ENCODE results near the gene TOP3A.

The TOP3A gene

DNA sequence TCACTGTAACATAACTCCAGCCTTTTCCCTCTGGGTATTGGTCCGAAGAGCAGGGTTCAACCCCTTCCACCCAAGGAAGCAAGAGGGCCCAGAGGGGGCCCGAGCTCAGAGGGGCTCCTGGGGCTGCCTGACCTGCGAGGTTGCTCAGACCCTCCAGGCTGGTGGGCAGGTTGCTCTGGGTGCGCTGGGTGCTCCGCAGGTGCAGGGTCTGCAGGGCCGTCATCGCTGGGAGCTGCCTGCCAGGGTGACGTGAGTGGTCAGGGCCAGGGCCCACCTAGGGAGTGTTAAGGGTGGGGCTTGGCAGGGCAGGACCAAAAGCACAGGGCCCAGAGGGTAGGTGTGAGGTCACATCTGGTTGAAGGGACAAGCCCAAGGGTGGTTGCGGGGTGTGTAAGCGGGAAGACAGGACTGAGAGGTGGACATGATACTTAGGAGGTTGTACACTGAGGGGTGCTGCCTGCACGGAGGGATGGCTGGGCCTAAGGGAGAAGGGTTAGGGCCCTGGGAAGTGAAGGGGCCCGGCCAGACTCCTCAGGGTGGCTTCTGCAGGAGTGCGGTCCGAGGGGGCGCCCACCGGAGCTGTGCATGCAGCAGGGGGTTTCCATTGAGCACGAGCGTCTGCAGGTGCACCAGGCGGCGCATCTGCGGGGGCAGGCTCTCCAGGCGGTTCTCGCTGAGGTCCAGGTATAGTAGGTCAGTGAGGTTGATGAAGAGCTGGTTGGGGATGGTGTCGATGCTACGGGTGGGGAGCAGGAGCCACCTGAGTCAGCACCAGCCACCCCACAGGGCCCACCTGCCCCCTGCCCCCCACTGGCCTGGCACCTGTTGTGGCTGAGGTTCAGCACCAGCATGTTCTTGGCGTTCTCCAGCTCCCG, 60.6 kb downstream of the TOP3A start:
- no peak for DNase-seq (ENCODE audit: low read depth in 1 of 2, low spot score in 1 of 2)

DNA sequence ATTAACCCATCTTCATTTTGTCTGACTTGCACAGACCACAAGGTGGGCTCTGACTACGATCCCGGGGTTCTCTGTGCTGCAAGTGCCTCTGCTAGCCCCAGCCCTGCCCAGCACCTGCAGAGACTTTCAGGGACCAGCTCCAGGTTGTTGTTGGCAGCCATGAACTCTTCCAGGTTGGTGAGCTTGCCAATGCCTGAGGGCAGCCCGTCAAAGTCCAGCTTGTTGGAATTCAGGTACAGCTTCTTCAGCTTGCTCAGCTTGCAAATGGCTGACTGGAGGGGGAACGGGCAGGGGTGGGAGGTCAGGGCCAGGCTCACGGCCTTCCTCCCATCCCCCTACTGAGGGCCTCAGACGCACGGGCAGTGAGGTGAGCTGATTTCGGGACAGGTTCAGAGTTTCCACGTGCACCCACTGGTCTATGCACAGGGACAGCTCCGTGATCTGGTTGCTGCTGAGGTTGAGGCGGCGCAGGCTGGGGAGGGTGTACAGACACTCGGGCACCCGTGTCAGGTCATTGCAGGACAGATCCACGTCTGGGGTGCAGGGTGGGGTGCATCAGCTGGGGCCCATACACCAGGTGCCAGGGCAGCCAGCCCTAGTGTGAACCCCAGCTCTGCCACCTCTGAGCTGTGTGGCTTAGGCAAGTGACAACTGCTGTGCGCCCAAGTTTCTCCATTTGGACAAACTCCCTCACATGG, 61.5 kb downstream of the TOP3A start:
- DNase-seq (ENCODE audit: low read depth in 1 of 2, low spot score in 1 of 2) = no peak

DNA sequence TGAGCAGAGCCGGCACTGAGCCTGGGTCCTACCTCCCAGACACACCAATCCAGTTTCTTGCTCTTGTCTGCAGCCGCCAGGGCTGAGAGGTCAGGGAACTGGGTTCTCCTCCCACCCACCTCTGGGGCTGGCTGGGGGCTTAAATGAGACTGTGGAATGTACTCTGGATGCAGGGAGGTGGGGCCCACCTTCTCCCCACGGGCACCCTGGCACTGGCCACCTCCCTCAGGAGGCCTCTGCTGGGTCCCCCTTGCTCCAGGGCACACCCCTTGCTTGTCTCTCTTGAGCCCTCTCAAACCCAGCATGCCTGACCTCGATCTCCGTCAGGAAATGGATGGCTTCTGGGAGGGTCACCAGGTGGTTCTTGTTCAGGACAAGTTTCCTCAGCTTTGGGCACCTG, 62.6 kb downstream of the TOP3A start:
- no peak for DNase-seq (ENCODE audit: low read depth in 1 of 2, low spot score in 1 of 2)

DNA sequence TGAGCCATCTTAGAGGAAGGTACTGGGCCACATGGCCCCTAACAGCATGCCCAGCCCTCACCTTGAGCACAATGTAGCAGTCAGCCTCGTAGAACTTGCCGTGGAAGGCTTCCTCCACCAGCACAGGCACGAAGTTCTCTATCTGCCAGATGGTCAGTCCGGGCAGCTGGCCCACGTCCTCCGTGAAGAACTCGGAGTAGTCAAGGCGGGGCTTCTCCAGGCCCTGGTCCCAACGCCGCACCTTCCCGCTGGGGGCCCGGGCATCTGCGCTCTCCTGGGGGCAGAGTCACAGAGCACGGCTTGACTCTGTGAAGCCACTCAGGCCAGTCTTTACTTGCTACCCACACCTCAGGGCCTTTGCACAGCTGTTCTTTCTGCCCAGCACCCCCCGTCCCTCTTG, 63.6 kb downstream of the TOP3A start:
- no peak for DNase-seq (ENCODE audit: low read depth in 1 of 2, low spot score in 1 of 2)

DNA sequence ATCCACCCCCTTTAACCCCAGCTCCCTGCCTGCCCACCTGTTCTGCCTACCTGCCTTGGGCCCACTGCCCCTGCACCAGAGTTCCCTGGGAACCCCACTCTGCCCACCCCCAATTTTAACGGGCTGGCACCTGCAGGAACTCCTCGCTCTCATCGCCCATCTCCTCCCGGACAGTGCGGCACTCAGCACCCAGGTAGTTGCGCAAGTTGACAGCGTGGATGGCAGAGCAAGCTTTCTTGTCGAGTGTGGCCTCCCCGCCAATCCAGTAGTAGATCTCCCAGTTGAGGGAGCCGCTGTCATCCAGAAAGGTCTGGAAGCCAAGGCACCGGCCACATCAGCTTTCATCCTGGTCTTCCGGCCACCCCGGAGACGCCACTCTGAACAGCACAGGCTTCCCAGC, 64.1 kb downstream of the TOP3A start:
- no peak for DNase-seq (ENCODE audit: low read depth in 1 of 2, low spot score in 1 of 2)

DNA sequence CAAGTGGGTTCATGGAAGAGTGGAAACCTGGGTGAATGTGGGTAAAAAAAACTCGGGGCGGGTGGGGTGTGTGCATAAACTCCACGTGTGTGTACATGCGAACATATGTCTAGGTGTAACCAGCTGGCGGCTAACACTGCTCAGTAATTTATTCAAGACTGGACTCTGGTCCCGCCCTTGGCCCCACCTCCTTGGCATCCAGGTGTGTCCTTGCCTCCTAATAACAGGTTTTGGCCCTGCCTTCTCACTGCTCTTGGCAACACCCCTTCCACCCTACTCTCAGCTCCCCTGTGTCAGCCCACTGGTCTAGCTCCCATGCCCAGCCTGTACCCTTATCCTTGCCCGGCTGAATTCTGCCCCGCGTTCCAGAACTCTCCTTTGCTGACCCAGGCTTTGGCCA, 64.5 kb downstream of the TOP3A start:
- DNase-seq (ENCODE audit: low read depth in 1 of 2, low spot score in 1 of 2) = no peak

DNA sequence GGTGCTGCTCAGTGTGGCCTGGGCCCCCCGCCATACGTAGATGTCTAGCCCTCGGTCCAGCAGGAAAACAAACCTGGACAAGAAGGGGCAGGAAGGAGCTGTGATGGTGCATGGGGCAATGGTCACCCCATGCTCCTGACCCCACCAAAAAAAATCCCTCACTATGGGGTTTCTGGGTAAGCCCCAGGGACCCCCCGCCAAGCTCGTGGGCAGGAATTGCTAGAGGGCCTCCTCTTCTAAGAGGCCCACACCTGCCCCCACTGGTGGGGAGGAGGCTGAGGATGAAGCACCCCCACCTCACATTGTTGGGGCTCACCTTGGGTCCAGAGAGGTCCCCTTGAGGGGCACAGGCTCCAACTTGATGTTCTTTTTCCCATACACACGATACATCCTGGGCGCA, 66.0 kb downstream of the TOP3A start:
- no peak for DNase-seq (ENCODE audit: low read depth in 1 of 2, low spot score in 1 of 2)

DNA sequence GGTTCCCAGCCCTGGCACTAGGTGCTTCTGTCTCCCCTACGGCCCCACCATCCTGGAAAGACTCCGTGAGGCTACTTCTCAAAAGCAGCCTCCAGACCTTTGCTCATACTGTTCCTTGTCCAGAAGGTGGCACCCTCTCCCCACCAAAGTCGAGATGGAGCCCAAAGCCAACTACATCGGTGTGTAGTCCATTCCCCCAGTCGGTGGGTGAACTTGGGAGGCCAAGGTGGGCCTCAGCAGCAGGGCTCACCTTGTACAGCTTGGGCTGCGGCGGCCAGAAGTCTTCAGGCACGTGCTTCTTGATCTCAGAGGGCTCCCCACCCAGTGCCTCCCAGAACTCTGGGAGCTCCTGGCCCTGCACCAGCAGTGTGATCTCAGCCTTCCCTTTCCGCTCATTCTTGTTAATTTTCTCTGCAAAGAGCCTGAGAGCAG, 66.5 kb downstream of the TOP3A start:
- DNase-seq (ENCODE audit: low read depth in 1 of 2, low spot score in 1 of 2) = peak; percentile 25 to 36

DNA sequence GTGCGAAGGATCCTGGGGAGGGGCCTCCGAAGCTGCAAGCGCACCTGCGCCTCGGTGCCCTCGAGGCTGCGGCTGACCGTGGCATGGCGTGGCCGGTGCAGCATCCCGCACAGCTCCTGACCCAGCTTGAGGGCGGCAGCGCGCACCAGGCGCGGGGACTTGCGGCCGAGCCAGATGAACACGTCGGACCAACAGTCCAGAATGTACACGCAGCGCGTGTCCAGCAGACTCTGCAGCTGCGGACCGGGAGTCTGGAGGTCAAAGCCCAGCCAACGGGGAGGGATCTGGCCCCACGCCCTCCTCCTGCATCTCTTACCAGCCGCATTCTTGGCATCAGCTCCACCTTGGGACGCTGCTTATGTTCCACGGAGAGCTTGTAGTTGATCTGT, 67.2 kb downstream of the TOP3A start:
- no peak for DNase-seq (ENCODE audit: low read depth in 1 of 2, low spot score in 1 of 2)

DNA sequence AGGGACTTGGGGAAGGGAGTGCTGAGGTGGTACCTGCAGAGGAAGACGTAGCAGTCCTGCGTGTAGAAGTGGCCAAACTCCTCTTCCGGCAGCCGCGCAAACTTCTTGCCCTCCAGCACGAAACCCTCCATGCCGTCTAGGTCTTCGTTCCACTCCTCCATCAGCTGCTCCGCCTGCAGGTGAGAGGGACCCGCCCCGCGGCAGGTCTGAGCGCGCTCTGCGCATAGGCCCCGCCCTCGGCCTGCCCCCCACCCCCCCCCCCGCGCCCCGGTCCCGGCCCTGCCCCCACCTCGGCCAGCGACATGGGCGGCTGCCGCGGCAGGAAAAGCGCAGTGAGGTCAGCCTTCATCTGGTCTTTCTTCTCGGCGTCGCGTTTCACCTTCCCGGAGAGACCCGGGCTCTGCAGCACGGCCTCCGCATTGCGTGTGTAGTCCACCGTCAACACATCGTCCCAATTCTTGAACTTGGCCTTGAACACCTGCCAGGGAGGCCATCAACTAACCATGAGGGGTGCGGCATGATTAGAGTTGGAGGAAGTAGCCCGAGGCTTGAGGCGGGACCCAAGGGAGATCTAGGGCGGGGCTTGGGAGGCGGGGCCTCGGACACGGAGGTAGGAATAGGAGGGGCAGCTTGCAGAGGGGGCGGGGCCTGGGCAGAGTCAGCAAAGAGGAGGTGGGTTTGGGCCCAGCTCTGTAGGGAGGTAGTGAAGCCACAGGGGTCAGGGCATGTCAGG, 67.7 kb downstream of the TOP3A start:
- no peak for DNase-seq (ENCODE audit: low read depth in 1 of 2, low spot score in 1 of 2)

DNA sequence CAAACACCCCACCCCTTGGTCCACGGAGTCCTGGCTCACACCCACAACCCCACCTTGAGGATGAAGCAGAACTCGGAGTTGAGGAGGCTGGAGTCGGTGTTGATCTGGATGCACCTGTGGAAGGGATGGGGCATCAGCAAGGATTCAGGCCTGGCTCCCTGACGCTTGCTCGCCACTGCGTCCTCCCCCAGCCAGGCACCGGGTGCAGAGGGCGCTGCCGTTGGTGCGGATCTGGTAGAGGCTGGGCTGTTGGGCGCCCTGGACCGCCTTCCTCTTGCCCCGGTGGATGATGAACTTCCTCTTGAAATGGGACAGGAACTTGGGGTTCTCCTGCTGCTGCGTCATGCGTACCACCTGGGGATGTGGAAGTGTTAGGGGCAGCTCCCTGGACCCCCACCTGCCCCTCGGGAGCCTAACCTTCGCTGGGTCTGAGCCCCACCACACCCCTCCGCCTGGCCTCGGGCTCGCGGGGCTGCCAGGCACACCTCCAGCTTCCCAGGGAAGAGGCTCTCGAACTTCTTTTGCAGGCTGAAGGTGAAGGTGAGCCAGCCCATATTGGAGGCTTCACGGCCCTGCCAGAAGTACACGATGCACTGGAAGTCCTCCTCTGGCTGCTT, 68.6 kb downstream of the TOP3A start:
- DNase-seq (ENCODE audit: low read depth in 1 of 2, low spot score in 1 of 2) = no peak

DNA sequence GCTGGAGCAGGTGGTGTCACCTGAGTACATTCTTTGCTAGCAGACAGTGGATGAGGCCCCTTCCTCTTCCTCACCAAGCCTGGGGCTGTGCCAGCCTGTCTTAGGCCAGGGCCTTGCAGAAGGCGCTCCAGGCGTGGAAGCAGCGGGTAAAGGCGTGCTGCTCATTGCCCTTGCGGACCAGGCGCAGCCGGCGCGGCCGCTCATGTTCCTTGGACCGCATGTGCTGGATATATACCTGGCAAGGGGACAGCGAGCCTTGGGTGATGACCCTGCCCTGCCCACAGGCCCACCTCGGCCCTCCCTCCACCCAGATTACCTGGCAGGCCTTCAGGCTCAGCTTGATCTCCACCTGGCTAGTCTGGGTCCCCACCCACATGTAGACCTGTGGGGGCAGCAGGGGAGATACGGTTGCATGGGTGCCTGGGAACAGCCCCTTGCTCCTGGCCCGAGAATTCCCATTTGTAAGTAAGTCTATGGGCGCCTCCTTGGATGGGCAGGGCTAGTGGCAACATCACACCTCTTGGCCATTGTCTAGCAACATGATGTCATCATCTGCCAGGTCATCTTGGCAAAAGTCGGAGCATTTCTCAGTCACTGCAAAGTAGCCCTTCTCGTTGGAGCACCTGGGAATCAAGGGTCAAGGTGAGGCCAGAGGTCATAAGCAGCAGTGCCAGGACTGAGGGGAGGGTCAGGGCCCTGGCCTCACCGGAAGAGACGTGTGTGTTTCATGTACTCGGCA, 69.6 kb downstream of the TOP3A start:
- DNase-seq (ENCODE audit: low read depth in 1 of 2, low spot score in 1 of 2) = no peak

DNA sequence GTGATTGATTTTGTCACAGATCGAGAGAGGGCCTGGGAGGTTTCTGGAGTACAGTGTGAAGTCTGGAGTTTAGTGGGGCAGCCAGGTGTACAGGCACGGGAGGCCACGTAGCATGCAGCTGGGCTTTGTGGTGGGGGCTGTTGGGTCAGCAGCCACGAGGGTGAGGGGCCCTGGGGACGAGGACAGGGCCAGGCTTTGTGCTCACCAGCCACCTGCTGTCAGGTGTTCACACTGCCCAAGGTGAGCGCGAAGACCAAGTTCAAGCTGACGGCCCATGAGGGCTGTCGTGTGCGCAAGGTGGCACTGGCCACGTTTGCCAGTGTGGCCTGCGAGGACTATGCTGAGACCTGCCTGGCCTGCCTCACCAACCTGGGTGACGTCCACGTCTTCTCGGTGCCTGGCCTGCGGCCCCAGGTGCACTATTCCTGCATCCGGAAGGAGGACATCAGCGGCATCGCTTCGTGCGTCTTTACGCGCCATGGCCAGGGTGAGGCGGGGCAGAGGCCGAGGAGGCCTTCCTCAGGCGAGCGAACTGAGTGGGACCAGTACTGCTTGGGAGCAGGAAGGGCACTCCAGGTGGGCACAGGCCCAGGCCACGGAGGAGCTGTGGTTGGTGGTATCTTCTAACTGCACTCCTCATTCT, 73.4 kb downstream of the TOP3A start:
- no peak for DNase-seq (ENCODE audit: low read depth in 1 of 2, low spot score in 1 of 2)

DNA sequence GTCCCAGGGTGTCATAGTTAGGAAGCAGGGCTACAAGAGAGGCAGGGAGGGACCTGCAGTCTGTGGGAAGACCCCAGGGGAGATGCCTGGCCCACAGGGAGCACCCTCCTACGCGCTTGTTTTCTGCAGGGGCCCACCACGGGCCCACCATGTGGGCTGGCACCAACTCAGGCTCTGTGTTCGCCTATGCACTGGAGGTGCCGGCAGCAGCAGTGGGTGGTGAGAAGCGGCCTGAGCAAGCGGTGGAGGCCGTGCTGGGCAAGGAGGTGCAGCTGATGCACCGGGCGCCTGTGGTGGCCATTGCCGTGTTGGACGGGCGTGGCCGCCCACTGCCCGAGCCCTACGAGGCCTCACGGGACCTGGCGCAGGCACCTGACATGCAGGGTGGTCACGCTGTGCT, 74.3 kb downstream of the TOP3A start:
- no peak for DNase-seq (ENCODE audit: low read depth in 1 of 2, low spot score in 1 of 2)

DNA sequence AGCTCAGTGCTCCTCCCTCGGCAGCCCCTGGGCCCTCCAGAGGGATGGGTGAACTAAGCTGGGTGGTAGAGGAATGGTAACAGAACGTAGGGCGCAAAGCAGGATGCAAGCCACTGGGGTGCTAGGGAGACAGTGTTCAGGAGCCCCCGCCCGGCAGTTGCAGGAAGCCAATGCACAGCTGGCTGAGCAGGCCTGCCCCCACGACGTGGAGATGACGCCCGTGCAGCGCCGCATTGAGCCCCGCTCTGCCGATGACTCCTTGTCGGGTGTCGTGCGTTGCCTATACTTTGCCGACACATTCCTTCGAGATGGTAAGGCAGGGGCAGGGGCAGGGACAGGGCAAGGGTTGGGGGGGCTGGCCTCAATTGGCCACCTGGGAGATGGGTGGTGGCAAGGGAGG, 76.5 kb downstream of the TOP3A start:
- no peak for DNase-seq (ENCODE audit: low read depth in 1 of 2, low spot score in 1 of 2)

DNA sequence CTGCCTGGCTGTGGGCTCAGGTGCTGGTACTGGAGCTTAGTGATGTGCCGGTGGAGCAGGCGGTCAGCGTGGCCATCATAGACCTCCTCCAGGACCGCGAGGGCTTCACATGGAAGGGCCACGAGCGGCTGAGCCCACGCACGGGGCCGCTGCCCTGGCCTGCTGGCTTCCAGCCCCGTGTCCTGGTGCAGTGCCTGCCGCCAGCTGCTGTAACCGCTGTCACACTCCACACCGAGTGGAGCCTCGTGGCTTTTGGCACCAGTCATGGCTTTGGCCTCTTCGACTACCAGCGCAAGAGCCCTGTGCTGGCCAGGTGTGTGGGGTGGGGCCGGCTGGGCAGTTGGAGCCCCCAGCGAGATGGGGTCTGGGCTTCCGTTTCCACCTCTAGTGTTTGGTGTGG, 77.3 kb downstream of the TOP3A start:
- no peak for DNase-seq (ENCODE audit: low read depth in 1 of 2, low spot score in 1 of 2)

DNA sequence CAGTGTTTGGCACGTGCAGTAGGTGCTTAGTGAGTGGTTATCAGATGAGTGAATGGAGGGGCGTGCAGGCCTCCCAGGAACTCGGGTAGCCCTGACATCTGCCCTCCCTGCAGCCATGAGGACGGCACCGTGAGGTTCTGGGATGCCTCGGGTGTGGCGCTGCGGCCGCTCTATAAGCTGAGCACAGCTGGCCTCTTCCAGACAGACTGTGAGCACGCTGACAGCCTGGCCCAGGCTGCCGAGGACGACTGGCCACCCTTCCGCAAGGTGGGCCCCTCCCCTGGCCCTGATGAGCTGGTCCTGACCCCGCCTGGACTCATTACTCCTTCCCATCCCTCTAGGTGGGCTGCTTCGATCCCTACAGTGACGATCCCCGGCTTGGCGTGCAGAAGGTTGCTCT, 78.3 kb downstream of the TOP3A start:
- DNase-seq (ENCODE audit: low read depth in 1 of 2, low spot score in 1 of 2) = no peak

DNA sequence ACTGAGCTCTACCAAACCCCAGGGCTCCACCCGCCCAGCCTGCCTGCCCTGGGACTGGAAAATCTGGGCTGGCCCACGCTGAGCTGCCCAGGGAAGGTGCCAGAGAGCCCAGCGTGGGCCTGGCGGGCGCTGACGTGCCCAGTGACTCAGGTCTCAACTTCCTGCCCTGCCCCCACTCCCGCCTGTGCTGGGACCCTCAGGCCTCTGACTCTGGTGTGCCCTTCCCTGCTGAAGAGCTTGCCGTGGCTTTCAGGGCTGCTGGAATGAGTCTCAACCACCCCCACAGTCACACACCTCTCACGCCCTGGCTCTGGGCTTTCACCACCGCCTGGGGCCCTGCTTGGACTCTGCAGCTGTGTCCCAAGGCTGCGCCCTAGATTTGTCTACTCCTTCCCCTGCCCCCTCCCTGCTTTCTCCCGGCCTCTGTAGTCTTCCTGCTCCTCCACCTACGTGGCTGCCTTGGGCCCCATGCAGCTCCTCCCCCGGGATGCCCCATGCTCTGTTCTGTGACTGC, 79.0 kb downstream of the TOP3A start:
- DNase-seq (ENCODE audit: low read depth in 1 of 2, low spot score in 1 of 2) = no peak

DNA sequence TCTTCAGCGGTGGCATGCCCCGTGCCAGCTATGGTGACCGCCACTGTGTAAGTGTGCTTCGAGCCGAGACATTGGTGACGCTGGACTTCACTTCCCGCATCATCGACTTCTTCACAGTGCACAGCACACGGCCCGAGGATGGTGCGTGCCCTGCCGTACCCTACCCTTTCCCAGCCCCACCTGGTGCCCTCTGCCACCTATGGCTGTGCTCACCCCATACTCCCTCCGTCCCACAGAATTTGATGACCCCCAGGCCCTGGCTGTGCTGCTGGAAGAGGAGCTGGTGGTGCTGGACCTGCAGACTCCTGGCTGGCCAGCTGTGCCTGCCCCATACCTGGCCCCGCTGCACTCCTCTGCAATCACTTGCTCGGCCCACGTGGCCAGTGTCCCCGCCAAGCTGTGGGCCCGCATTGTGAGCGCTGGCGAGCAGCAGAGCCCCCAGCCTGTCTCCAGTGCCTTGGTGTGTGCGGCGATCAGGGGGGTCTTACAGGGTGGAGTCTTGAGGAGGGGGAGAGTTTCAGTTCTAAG, 79.9 kb downstream of the TOP3A start:
- no peak for DNase-seq (ENCODE audit: low read depth in 1 of 2, low spot score in 1 of 2)

Data from stimulated activated CD4-positive, alpha-beta T cell treated with anti-CD3 and anti-CD28 coated beads, Interleukin-15, amount 100 ng/mL, for 1 hour (primary cell).